ENCODE measurements around the gene PDSS2. TPM values are rescaled to one million over a fixed set of nuclear protein-coding genes. Genes with fewer than 3 reads are reported as not detected.

PDSS2 gene
- total and polyA plus RNA-seq, 11 donors: 7.2 to 24.4 (median 14.4) TPM

GRCh38 chr6:107116931-107117330, 342.4 kb downstream of the PDSS2 start:
- no peak overlapping the region for H3K27ac ChIP-seq
- DNase-seq: no peak
- ATAC-seq: no peak
- 40 to 49% (median 43%) methylated on average over 7 of the region's 7 CpGs for WGBS, 4 donors
- H3K36me3 ChIP-seq: no peaks in the 10 kb centered on the region
- TF ChIP-seq CTCF (IDR thresholded peaks at IDR 0.05): no peak
- TF ChIP-seq POLR2A (IDR thresholded peaks at IDR 0.05): no peak
- peaks cover 0 to 25% (median 16%) of the 10 kb centered on the region in 12 donors for H3K4me1 ChIP-seq
- H3K9me3 ChIP-seq: no peaks in the 10 kb centered on the region
- peaks cover 0 to 6% (median 0%) of the 10 kb centered on the region in 9 donors for H3K27me3 ChIP-seq
- intact Hi-C loops (cut with DNase I): loop anchor here in 3 of 10 donors (10.0 kb wide), 2 partner anchors 92 to 338 kb away; partner anchors contain the start of genes PDSS2 (in 2 of the 3) and MTRES1 (in 1 of the 3)
- H3K4me3 ChIP-seq: peak overlapping the region in 3 of 12 donors; percentile 68 to 82 (median 78)

- Histone ChIP-seq H3K27me3 (peaks cover 0 to 6% (median 0%) of the 10 kb centered on the region in 9 donors), H3K4me1 (peaks cover 0 to 25% (median 16%) of the 10 kb centered on the region in 12 donors), H3K9me3 (no peaks in the 10 kb centered on the region), H3K36me3 (no peaks in the 10 kb centered on the region), H3K27ac (peak overlapping the region in 3 of 12 donors; percentile 6 to 53 (median 22)), H3K4me3 (peak overlapping the region; percentile 48 to 95 (median 68))
- no peak for TF ChIP-seq POLR2A (IDR thresholded peaks at IDR 0.05)
- TF ChIP-seq CTCF (IDR thresholded peaks at IDR 0.05): no peak
- no peak for DNase-seq
- 1 to 7% (median 2%) methylated on average over 15 of the region's 15 CpGs for WGBS, 4 donors
- ATAC-seq: peak in 1 of 4 donors; percentile 24
- intact Hi-C loops (cut with DNase I): loop anchor here in 3 of 10 donors (10.0 kb wide), 2 partner anchors 92 to 338 kb away; partner anchors contain the start of genes PDSS2 (in 2 of the 3) and MTRES1 (in 1 of the 3)
Observed at GRCh38 chr6:107116328-107116892, 343.0 kb downstream of the PDSS2 start.

GRCh38 chr6:107115695-107116327, 343.6 kb downstream of the PDSS2 start:
- H3K36me3 ChIP-seq: no peaks in the 10 kb centered on the region
- H3K27me3 ChIP-seq: peaks cover 0 to 6% (median 0%) of the 10 kb centered on the region in 9 donors
- ATAC-seq (peak; percentile 21 to 36 (median 31)), DNase-seq (peak in 4 of 5 donors; percentile 18 to 61 (median 32))
- intact Hi-C loops (cut with DNase I): loop anchor here in 6 of 10 donors (2.0 to 10.0 kb wide), 3 partner anchors 87 to 339 kb away; partner anchors contain the start of genes MTRES1 (in 5 of the 6) and PDSS2 (in 2 of the 6)
- H3K4me3 ChIP-seq: peak overlapping the region; percentile 48 to 95 (median 68)
- H3K4me1 ChIP-seq: peaks cover 0 to 25% (median 16%) of the 10 kb centered on the region in 12 donors
- 0 to 1% (median 0%) methylated on average over 32 to 45 of the region's 45 CpGs for WGBS, 4 donors
- H3K9me3 ChIP-seq: no peaks in the 10 kb centered on the region
- no peak for TF ChIP-seq CTCF (IDR thresholded peaks at IDR 0.05)
- no peak for TF ChIP-seq POLR2A (IDR thresholded peaks at IDR 0.05)
- H3K27ac ChIP-seq: peak overlapping the region in 9 of 12 donors; percentile 6 to 54 (median 47)

Measured in heart left ventricle (tissue), 16 donors.